HG03039 (cell line): Measurements from ENCODE around the gene EMP2.
"Not testable (repeated sequence)": the region's sequence is repeated elsewhere in the genome, so short reads cannot be mapped to it uniquely, and the experiment has no call there.

Experiments used
- ATAC-seq: cut with Tn5 transposase; IDR thresholded peaks from one replicate; pipeline ENCODE4 v1.9.1; 2021; ENCODE audit warnings: mild to moderate bottlenecking, moderate library complexity; ENCODE audit not compliant: unreplicated experiment

EMP2 gene

GRCh38 chr16:10525214-10525825, 55.1 kb downstream of the EMP2 start:
- no peak for ATAC-seq

DNA sequence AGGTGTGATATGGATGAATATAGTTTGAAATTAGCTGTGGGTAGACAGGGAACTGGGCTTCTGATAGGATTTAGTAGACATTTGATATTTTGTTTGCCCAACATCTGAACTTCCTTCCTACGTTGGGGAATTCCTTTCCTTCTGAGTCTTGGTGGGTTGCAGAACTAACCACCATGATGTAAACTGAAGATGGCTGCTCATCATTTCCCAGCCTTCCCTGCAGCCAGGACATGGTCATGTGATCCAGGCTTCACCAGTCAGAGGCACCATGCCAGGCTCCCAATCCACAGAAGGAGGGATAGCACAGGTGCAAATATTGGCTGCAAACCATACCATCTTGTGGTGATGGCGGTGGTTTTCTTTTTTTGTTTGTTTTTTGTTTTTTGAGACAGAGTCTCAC, 57.4 kb downstream of the EMP2 start:
- no peak for ATAC-seq

DNA sequence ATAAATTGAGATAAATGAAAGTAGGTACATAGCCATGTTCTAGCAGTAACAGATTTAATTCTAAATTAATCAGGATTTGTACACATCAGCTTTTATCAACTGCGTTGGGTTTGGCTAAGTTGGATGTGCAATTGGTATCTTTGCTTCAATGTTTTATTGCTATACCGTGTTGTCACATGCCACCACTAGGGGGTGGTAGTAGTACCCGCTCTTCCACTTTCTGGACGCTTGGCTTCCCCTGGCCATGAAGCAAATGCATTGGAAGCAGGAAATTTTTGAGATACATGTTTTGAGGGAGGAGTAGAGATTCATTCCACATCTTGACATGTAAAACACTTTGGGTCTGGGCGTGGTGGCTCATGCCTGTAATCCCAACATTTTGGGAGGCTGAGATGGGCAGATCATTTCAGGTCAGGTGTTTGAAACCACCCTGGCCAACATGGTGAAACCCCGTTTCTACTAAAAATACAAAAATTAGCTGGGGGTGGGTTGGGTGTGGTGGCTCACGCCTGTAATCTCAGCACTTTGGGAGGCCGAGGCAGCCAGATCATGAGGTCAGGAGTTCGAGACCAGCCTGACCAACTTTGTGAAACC, 58.6 kb downstream of the EMP2 start:
- ATAC-seq: no peak

DNA sequence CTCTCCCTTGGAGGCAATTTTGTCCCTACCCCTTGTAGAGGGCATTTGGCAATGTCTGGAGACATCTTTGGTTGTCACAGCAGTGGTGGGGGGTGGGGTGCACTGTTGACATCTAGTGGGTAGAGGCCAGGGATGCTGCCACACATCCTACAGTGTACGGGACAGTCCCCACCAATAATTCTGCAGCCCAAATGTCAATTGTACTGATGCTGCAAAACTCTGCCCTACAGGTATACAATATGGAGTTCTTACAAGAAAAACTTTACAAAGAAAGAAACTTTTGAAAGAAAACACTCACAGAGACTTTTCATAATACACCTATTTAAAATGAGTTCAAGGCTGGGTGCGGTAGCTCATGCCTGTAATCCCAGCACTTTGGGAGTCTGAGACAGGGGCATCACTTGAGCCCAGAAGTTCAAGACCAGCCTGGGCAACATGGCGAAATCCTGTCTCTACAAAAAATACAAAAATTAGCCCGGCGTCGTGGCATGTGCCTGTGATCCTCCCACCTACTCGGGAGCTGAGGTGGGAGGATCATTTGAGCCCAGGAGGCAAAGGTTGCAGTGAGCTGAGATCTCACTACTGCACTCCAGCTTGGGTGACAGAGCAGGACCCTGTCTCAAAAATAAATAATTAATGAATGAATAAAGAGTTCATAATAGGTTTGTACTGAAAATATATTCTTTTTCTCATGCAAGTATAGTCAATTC, 59.4 kb downstream of the EMP2 start:
- ATAC-seq: no peak

DNA sequence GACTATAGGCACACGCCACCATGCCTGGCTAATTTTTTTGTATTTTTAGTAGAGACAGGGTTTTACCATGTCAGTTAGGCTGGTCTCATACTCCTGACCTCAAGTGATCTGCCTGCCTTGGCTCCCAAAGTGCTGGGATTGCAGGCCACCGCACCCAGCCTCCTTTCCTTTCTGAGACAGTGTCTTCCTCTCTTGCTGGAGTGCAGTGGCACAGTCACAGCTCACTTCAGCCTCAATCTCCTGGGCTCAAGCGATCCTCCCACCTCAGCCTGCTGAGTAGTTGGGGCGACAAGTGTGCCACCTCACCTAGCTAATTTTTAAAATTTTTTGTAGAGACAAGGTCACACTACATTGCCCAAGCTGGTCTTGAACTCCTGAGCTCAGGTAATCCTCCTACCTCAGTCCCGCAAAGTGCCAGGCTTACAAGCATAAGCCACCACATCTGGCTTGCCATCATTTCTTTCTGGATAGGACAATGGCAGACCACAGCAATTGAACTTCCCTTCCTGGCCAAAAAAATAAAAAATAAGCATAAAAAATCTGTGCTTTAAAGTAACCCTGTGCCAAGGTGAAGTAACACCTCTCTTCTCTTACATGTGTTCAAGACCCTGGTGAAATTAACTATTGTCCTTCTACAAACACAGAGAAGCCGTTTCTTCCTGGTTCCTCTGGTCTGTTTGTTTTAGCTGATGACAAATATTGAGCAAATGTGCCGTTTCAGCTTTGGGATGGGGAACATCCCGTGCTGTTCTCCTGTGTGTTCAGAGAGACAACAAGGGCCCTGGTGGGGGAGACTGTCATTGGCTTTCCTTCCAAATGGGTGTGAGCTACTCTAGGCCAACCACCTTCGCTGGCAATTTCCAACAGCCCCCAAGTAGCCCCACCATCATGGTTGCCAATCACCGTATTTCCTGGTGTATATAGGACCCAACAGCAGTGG, 60.2 kb downstream of the EMP2 start:
- no peak for ATAC-seq

- ATAC-seq: no peak
Measured at GRCh38 chr16:10519297-10519696, 61.1 kb downstream of the EMP2 start.

DNA sequence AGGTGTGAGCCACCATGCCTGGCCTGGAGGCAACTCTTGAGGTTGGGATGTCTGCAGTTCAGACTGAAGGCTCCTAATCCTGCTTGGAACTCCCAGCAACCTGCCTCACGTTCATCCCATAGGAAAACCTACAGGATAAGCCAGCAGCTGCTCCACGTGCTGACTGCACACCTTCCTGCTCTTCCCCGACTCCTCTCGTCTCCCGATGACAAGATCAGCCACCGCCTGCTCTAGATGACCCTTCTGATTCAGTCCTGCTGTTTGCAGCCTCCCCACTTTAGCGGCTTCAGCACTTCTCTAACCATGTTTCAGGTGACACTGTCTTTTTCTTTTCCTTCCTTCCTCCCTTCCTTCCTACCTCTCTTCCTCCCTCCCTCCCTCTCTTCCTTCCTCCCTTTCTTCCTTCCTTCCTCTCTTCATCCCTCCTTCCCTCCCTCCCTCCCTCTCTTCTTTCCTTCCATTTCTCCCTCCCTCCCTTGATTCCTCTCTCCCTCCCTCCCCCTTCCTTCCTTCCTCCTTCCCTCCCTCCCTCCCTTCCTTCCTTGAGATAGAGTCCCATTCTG, 61.8 kb downstream of the EMP2 start:
- ATAC-seq: no peak

GRCh38 chr16:10517868-10518267, 62.5 kb downstream of the EMP2 start:
- no peak for ATAC-seq

- ATAC-seq: no peak
Measured at GRCh38 chr16:10514369-10515055, 65.9 kb downstream of the EMP2 start.

DNA sequence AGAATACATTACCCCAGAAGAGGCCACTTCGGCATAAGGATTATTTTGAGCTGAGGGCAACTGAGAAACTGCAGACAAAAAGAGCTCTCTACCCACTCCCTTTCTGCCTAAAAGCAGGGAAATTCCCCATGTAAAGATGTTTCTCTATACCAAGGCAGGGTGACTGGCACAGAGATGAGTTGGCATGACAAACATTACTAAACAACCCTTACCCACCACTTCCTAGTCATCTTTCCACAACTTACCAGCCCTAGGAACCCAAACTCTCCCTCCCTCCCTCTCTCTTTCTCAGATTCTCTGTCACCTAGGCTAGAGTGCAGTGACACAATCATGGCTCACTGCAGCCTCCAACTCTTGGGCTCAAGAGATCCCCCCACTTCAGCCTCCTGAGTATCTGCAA, 68.6 kb downstream of the EMP2 start:
- no peak for ATAC-seq

DNA sequence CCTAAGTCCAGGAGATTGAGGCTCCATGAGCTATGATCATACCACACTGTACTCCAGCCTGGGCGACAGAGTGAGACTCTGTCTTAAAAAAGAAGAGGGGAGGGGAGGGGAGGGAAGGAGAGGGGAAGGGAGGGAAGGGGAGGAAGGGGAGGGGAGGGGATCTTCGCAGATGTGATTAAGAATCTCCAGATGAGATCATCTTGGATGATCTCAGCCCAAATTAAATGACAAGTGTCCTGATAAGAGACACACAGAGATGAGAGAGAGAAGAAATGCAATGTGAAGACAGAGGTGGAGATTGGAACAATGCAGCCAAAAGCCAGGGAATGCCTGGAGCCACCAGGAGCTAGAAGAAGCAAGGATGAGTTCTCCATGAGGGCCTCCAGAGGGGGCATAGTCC, 70.1 kb downstream of the EMP2 start:
- ATAC-seq: no peak

DNA sequence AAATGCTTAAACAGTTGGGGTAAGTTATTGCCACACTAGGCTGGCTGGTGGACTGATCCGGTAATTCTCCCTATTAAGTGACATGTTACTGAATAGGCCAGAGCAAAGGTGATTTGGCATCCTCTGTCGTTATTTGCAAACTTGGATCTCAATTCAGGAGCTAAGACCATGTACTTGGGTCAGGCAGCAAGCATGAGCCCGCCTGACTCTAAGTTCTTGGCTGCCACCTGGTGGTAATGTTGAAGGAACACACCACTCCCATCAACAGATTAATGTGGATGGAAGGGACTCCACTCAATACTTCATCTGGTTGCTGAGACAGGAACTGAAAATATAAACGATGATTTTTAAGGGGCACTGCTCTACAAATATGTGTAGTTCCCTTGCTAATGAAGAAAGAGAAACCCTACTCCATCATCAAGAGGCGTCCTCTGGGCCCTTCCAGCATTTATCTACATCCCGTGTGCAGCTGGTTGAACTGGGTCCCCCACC, 70.8 kb downstream of the EMP2 start:
- ATAC-seq: no peak

DNA sequence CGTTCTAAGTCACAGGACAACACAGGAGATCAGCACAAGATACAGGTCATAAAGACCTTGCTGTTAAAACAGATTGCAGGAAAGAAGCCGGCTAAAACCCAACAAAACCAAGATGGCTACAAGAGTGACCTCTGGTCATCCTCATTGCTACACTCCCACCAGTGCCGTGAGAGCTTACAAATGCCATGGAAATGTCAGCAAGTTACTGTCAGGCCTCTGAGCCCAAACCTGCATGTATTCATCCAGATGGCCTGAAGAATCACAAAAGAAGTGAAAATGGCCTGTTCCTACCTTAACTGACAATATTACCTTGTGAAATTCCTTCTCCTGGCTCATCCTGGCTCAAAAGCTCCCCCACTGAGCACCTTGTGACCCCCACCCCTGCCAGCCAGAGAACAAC, 75.1 kb downstream of the EMP2 start:
- ATAC-seq: not testable (repeated sequence)

DNA sequence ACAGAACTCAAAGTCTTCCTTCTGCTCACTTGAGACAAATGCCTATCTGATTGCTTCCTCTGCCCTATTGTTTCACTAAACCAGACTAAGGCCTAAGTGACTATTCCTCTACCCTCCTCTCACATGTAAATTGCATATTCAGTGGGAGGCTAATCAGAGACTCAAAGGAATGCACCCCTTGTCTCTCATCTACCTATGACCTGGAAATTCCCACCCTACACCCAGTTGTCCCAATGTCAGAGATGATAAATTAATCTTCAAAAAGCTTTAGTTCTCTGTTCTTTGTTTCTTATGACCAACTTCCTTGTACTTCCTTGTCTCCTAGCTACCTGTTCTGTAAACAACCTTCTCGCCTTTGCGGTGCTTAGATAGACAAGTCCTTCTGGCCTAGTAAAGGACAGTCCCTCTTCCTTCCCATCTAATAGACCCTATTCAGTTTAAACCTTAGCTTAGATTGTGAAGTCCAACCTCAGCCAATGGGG, 76.0 kb downstream of the EMP2 start:
- ATAC-seq: no peak

DNA sequence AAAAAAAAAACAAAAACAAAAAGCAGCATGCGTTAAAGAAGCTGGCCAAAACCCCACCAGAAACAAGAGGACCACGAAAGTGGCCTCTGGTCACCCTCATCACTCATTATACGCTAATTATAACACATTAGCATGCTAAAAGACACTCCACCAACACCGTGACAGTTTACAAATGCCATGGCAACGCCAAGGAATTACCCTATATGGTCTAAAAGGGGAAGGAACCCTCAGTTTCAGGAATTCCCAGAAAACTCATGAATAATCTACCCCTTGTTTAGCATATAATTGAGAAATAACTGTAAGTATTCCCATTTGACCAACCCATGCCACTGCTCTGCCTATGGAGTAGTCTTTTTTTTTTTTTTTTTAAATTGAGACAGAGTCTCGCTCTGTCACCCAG, 77.6 kb downstream of the EMP2 start:
- no peak for ATAC-seq

- no peak for ATAC-seq
Measured at GRCh38 chr16:10501016-10501607, 79.3 kb downstream of the EMP2 start.

- ATAC-seq: no peak
Measured at GRCh38 chr16:10500582-10500981, 79.8 kb downstream of the EMP2 start.

DNA sequence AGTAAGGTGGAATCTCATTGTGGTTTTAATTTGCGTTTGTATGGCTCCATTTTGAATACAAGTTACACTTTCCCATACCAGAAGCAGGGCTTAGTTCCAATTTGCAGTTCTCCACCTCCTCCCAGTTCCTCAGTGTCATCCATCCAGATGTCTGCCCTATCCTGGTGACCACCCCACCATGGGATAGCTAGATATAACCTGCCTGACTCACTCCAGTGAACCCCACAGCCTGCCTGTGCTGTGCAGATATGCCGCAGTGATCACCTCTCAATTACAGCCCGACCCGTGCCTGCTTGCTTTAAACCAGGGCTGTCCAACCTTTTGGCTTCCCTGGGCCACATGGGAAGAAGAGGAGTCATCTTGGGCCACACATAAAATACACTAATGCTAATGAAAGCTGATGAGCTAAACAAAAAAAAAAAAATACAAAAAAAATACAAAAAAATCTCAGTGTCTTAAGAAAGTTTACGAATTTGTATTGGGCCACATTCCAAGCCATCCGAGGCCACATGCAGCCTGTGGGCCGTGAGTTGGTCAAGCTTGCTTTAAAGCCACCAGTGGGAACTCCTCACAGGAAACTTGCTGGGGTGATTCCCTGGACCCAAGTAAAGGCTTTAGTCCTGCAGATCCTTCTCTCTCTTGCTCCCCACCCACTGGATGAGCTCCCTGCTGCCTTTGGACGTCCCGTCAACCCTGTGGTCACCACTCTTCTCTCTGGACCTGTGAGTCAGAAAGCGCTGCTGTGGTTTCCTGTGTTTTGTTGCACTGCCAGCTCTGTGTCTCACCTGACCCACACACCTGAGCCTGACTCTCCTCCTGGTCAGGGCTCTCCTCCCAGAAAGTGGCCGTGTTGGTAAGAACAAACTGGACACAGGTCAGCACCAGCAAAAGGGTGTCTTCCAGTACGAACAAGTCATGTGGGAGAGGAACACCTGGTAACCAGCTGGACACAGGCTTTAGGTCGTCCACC, 83.0 kb downstream of the EMP2 start:
- ATAC-seq: no peak

- ATAC-seq: no peak
Measured at GRCh38 chr16:10495031-10495345, 85.4 kb downstream of the EMP2 start.
